ENCODE results near the gene CROCC2.

GRCh38 chr2:240954436-240955305, 48.5 kb downstream of the CROCC2 start:
- TF ChIP-seq KDM1A (IDR thresholded peaks at IDR 0.05; ENCODE audit: low read depth) (no peak), BHLHE40 (IDR thresholded peaks at IDR 0.05; ENCODE audit: low read depth, low read length) (no peak), BCL3 (IDR thresholded peaks at IDR 0.05) (no peak), SMC3 (IDR thresholded peaks at IDR 0.05) (no peak)
- TF ChIP-seq, protein P1, sequence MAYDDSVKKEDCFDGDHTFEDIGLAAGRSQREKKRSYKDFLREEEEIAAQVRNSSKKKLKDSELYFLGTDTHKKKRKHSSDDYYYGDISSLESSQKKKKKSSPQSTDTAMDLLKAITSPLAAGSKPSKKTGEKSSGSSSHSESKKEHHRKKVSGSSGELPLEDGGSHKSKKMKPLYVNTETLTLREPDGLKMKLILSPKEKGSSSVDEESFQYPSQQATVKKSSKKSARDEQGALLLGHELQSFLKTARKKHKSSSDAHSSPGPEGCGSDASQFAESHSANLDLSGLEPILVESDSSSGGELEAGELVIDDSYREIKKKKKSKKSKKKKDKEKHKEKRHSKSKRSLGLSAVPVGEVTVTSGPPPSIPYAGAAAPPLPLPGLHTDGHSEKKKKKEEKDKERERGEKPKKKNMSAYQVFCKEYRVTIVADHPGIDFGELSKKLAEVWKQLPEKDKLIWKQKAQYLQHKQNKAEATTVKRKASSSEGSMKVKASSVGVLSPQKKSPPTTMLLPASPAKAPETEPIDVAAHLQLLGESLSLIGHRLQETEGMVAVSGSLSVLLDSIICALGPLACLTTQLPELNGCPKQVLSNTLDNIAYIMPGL (CRISPR knock-in tag; IDR thresholded peaks at IDR 0.05; ENCODE audit: borderline replicate concordance): no peak
- TF ChIP-seq, protein P2, sequence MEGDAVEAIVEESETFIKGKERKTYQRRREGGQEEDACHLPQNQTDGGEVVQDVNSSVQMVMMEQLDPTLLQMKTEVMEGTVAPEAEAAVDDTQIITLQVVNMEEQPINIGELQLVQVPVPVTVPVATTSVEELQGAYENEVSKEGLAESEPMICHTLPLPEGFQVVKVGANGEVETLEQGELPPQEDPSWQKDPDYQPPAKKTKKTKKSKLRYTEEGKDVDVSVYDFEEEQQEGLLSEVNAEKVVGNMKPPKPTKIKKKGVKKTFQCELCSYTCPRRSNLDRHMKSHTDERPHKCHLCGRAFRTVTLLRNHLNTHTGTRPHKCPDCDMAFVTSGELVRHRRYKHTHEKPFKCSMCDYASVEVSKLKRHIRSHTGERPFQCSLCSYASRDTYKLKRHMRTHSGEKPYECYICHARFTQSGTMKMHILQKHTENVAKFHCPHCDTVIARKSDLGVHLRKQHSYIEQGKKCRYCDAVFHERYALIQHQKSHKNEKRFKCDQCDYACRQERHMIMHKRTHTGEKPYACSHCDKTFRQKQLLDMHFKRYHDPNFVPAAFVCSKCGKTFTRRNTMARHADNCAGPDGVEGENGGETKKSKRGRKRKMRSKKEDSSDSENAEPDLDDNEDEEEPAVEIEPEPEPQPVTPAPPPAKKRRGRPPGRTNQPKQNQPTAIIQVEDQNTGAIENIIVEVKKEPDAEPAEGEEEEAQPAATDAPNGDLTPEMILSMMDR (IDR thresholded peaks at IDR 0.05): no peak
